GM13977 (cell line): ENCODE data around the gene LEMD1.
"Not testable (repeated sequence)": the region's sequence is repeated elsewhere in the genome, so short reads cannot be mapped to it uniquely, and the experiment has no call there.

ENCODE experiments used
- DNase-seq: peaks from one replicate; pipeline ENCODE4 v3.0.0; 2012; ENCODE audit warnings: low spot score
- CTCF ChIP-seq: IDR thresholded peaks from 2 replicates; pipeline ENCODE4 v1.5.1; 2012; ENCODE audit warnings: mild to moderate bottlenecking, control low read depth; ENCODE audit not compliant: insufficient read depth; ENCODE audit errors: extremely low read depth, missing control alignments
- in situ Hi-C: fragments of 300-500 bp; cut with MboI; formaldehyde crosslinking; loops from one replicate; pipeline ENCODE4 v1.12.0; 2022; ENCODE audit warnings: low sequenced_read_pairs, low pct_unique_long_range_greater_than_20kb, mixed read lengths, inconsistent platforms; ENCODE audit not compliant: unreplicated experiment

LEMD1 gene

GRCh38 chr1:205369701-205370123 lies 52.1 kb downstream of the LEMD1 start:
- in situ Hi-C loops: no loop called here
- no peak for TF ChIP-seq CTCF
- DNase-seq: no peak

GRCh38 chr1:205368478-205368877 lies 53.4 kb downstream of the LEMD1 start:
- no peak for DNase-seq
- in situ Hi-C loops: no loop called here
- no peak for TF ChIP-seq CTCF

GRCh38 chr1:205365945-205366463 lies 55.9 kb downstream of the LEMD1 start:
- in situ Hi-C loops: no loop called here

GRCh38 chr1:205365086-205365485 lies 56.8 kb downstream of the LEMD1 start:
- DNase-seq, in situ Hi-C loops: not testable (repeated sequence)

More at GRCh38 chr1:205365945-205366463, 55.9 kb downstream of the LEMD1 start:
- no peak for DNase-seq
- TF ChIP-seq CTCF: no peak

- in situ Hi-C loops: no loop called here
- no peak for TF ChIP-seq CTCF
- no peak for DNase-seq
Measured at GRCh38 chr1:205360891-205361290, 61.0 kb downstream of the LEMD1 start.

GRCh38 chr1:205359771-205360565 lies 61.9 kb downstream of the LEMD1 start:
- in situ Hi-C loops: no loop called here
- DNase-seq: no peak
- TF ChIP-seq CTCF: no peak

- no peak for DNase-seq
- in situ Hi-C loops: no loop called here
- no peak for TF ChIP-seq CTCF
Measured at GRCh38 chr1:205358579-205358978, 63.3 kb downstream of the LEMD1 start.
